Measurements from ENCODE around the gene INKA1.

DNA sequence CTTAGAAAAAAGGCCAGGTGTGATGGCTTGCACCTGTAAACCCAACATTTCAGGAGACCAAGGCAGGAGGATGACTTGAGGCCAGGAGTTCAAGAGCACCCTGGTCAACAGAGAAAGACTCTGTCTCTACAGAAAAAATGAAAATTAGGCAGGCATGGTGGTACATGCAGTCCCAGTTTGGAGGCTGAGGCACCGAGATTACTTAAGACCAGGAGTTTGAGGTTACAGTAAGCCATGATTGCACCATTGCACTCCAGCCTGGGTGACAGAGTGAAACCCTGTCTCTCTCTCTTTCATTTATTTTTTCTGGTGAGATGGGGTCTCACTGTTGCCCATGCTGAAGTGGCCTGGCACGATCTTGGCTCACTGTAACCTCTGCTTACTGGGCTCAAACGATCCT, 41.4 kb upstream of the INKA1 start:
- TF ChIP-seq, protein P1, sequence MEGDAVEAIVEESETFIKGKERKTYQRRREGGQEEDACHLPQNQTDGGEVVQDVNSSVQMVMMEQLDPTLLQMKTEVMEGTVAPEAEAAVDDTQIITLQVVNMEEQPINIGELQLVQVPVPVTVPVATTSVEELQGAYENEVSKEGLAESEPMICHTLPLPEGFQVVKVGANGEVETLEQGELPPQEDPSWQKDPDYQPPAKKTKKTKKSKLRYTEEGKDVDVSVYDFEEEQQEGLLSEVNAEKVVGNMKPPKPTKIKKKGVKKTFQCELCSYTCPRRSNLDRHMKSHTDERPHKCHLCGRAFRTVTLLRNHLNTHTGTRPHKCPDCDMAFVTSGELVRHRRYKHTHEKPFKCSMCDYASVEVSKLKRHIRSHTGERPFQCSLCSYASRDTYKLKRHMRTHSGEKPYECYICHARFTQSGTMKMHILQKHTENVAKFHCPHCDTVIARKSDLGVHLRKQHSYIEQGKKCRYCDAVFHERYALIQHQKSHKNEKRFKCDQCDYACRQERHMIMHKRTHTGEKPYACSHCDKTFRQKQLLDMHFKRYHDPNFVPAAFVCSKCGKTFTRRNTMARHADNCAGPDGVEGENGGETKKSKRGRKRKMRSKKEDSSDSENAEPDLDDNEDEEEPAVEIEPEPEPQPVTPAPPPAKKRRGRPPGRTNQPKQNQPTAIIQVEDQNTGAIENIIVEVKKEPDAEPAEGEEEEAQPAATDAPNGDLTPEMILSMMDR (IDR thresholded peaks at IDR 0.05) = no peak
- TF ChIP-seq EP300 (IDR thresholded peaks at IDR 0.05) = no peak
